NB4 (cell line): ENCODE results near the gene ZMYM3.

Experiments used
- DNase-seq: peaks from one replicate; pipeline ENCODE4 v3.0.0; 2010; ENCODE audit warnings: low read depth
- H3K4me3 ChIP-seq: one replicate; pipeline ENCODE4 v1.5.1; 2011; ENCODE audit warnings: mild to moderate bottlenecking, low read depth, low read length, moderate library complexity
- CTCF ChIP-seq: IDR thresholded peaks from one replicate; pipeline ENCODE4 v1.5.1; 2012; ENCODE audit warnings: low read depth, low read length
- MYC ChIP-seq: IDR thresholded peaks from 2 replicates; pipeline ENCODE4 v1.6.1; 2011; ENCODE audit warnings: low read depth, low read length
- POLR2A ChIP-seq: IDR thresholded peaks from 2 replicates; pipeline ENCODE4 v1.6.1; 2011; ENCODE audit warnings: mild to moderate bottlenecking; ENCODE audit not compliant: insufficient read length; ENCODE audit errors: extremely low read depth
- TF ChIP-seq, protein P1 (sequence below): IDR thresholded peaks from 2 replicates; pipeline ENCODE4 v1.6.1; 2011; ENCODE audit warnings: low read depth, low read length

Gene ZMYM3

GRCh38 chrX:71216485-71216884 is 37.5 kb downstream of the ZMYM3 start:
- no peak overlapping the region for H3K4me3 ChIP-seq
- DNase-seq = no peak
- TF ChIP-seq MYC (no peak), POLR2A (no peak), CTCF (no peak)
- TF ChIP-seq, protein P1, sequence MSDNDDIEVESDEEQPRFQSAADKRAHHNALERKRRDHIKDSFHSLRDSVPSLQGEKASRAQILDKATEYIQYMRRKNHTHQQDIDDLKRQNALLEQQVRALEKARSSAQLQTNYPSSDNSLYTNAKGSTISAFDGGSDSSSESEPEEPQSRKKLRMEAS = no peak

DNA sequence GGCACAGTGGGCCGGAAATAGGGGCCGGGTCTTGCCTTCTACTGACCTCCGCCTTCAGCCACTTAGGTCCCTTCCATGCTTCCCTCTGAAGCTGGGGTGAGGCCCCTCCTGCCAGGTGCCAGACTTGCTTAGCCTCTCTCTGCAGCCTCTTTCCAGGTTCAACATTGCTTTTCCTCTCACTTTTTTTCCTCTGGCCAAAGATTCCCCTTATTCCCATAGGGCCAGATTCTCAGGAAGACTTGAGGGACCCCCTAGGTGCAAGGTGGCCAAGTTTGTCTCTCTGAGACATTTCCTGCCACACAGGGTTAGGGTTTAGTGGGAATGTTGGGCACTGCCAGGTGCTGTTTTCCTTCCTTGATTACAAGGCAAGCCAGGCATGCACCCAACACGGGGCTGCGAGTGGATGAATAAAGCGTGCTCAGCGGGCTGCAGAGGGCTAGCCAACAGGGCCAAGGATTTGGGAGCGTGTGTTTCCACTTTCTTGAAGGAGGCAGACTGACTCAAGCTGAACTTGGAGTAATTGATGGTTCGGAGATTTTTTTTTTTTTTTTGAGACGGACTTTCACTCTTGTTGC is 38.5 kb downstream of the ZMYM3 start:
- TF ChIP-seq, protein P1 = no peak
- no peak for TF ChIP-seq MYC
- TF ChIP-seq CTCF = no peak
- no peak for TF ChIP-seq POLR2A
- no peak for DNase-seq
- H3K4me3 ChIP-seq = no peak overlapping the region

DNA sequence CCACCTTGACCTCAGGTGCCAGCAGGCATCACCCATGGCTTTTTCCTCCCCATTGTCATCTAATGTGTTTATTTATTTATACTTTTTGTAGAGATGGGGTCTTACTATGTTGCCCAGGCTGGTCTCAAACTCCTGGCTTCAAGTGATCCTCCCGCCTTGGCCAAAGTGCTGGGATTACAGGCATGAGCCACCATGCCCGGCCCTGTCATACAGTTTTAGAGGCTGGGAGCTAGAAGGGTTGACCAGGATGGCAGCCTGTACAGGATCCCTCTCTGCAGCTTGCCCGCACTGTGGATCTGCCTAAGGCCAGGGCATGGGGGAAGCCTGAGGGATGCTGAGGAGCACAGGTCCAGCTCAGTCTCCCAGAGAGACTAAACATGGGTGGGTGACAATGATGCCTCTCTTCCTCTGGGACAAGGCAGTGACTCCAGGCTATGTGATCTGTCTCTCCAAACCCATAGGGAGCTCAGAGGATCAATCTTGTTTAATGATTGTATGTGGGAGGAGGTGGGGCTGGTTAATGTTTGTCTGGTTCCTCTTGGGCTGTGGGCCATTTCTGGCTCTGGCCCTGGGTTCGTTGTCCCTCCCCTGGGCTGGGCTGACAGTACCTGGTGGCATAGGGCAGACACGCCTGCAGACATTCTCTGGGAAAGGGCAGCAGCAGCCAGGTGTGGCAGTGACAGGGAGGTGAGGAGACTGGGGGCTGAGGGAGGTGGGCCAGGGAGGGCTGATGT is 39.2 kb downstream of the ZMYM3 start:
- no peak for TF ChIP-seq CTCF
- no peak for TF ChIP-seq MYC
- TF ChIP-seq POLR2A = no peak
- TF ChIP-seq, protein P1 = no peak
- no peak for DNase-seq

GRCh38 chrX:71214152-71214551 is 39.8 kb downstream of the ZMYM3 start:
- TF ChIP-seq, protein P1 = no peak
- TF ChIP-seq CTCF (no peak), POLR2A (no peak), MYC (no peak)
- H3K4me3 ChIP-seq = no peak overlapping the region
- no peak for DNase-seq

More for the DNA sequence above, 39.2 kb downstream of the ZMYM3 start:
- H3K4me3 ChIP-seq = no peak overlapping the region

- H3K4me3 ChIP-seq = no peak overlapping the region
- no peak for TF ChIP-seq POLR2A
- TF ChIP-seq, protein P1 = no peak
- no peak for TF ChIP-seq CTCF
- TF ChIP-seq MYC = no peak
- no peak for DNase-seq
Observed at GRCh38 chrX:71212536-71212935, 41.4 kb downstream of the ZMYM3 start.
